ENCODE data around the gene CDC14A. TPM values are rescaled to one million over a fixed set of nuclear protein-coding genes. Genes with fewer than 3 reads are reported as not detected.

CDC14A gene
- total RNA-seq, 1 donor from 2014 or later: 0.79 TPM

DNA sequence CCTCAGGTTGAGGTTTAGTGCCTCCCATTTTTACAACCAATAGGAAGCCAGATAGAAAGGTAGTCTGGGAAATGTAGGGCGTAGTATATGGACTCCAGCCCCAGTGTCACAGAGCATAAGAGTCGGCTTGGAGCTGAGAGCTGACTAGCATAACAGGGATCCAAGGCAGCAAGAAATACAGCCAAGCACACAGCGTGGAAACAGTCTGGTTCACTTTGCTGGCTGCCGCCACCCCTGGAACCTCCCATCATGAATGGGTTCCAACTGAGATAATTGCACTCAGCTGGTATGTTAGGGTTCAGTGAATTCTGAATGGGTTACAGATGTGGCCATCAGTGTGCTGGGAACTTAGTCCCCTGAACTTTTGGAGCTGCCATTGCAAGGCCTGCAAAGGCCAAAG lies 108.9 kb downstream of the CDC14A start:
- no peak overlapping the region for H3K4me3 ChIP-seq (ENCODE audit: low read depth, low read length)
- no peaks in the 10 kb centered on the region for H3K36me3 ChIP-seq (ENCODE audit: control insufficient read depth, insufficient read depth, low read length)
- TF ChIP-seq, protein P1, sequence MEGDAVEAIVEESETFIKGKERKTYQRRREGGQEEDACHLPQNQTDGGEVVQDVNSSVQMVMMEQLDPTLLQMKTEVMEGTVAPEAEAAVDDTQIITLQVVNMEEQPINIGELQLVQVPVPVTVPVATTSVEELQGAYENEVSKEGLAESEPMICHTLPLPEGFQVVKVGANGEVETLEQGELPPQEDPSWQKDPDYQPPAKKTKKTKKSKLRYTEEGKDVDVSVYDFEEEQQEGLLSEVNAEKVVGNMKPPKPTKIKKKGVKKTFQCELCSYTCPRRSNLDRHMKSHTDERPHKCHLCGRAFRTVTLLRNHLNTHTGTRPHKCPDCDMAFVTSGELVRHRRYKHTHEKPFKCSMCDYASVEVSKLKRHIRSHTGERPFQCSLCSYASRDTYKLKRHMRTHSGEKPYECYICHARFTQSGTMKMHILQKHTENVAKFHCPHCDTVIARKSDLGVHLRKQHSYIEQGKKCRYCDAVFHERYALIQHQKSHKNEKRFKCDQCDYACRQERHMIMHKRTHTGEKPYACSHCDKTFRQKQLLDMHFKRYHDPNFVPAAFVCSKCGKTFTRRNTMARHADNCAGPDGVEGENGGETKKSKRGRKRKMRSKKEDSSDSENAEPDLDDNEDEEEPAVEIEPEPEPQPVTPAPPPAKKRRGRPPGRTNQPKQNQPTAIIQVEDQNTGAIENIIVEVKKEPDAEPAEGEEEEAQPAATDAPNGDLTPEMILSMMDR (IDR thresholded peaks at IDR 0.05; ENCODE audit: insufficient read depth, low read length, severe bottlenecking): no peak
- DNase-seq (ENCODE audit: low read depth) (no peak), FAIRE-seq (no peak)
- H3K27me3 ChIP-seq (ENCODE audit: control insufficient read depth, insufficient read depth, low read length): no peaks in the 10 kb centered on the region

DNA sequence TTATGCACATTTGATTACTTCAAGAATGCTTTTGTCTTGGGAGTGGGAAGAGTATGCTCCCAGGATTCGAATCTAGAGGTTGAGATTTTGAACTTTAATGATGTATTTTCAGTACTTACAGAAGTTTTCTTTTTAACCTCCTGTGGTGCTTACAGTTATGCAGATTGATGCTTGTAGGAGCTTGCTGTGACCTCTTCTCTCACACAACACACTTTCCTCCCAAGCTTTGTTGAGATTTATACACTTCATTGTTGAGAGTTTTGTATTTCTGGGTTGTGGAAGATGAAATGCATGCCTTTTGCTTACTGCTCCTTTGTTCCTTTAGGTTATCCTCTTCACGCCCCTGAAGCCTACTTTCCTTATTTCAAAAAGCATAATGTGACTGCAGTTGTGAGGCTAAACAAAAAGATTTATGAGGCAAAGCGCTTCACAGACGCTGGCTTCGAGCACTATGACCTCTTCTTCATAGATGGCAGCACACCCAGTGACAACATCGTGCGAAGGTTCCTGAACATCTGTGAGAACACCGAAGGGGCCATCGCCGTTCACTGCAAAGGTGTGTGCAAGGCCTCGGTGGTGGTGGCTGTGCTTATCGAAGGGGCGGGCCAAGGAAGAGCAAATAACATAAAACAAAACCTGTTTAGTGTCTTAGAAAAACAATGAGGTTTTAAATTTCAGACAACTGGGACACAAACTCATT lies 110.2 kb downstream of the CDC14A start:
- no peak for DNase-seq (ENCODE audit: low read depth)
- Histone ChIP-seq H3K4me3 (ENCODE audit: low read depth, low read length) (no peak overlapping the region), H3K27me3 (ENCODE audit: control insufficient read depth, insufficient read depth, low read length) (no peaks in the 10 kb centered on the region), H3K36me3 (ENCODE audit: control insufficient read depth, insufficient read depth, low read length) (no peaks in the 10 kb centered on the region)
- TF ChIP-seq, protein P1 (IDR thresholded peaks at IDR 0.05; ENCODE audit: insufficient read depth, low read length, severe bottlenecking): no peak
- peak; percentile 55 for FAIRE-seq

DNA sequence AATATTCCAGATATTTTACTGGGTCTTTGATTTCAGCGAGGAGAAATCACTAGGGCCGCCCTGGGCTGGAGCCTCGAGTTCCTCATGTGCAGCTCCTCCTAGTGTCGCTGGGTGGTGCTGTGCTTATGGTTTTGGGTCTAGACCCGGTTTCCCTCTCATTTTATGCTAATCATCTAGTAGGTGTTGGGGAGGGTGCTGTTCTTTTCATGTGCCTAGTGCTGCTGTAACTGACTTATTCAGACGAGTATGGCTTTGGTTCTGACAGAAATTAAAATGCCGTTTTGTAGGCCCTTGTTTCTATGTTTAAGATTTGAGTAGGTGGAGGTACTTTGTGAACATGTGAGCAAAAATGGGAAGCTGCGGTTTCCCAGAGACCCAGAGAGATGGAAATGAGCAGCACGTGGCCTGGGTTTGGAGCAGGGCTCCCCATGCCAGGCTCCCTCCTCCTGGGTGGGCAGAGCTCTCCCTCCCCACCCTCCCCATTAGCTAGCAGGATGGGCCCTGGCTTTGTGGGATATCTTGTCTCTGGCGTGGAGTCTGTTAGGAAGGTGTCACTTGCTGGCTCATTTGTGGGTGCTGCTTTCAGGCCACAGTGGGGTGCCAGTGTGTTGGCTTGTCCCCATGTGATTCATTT lies 111.6 kb downstream of the CDC14A start:
- H3K27me3 ChIP-seq (ENCODE audit: control insufficient read depth, insufficient read depth, low read length): no peaks in the 10 kb centered on the region
- TF ChIP-seq, protein P1 (IDR thresholded peaks at IDR 0.05; ENCODE audit: insufficient read depth, low read length, severe bottlenecking): peak; percentile 85
- peak; percentile 31 for DNase-seq (ENCODE audit: low read depth)
- no peak for FAIRE-seq
- no peaks in the 10 kb centered on the region for H3K36me3 ChIP-seq (ENCODE audit: control insufficient read depth, insufficient read depth, low read length)
- no peak overlapping the region for H3K4me3 ChIP-seq (ENCODE audit: low read depth, low read length)

DNA sequence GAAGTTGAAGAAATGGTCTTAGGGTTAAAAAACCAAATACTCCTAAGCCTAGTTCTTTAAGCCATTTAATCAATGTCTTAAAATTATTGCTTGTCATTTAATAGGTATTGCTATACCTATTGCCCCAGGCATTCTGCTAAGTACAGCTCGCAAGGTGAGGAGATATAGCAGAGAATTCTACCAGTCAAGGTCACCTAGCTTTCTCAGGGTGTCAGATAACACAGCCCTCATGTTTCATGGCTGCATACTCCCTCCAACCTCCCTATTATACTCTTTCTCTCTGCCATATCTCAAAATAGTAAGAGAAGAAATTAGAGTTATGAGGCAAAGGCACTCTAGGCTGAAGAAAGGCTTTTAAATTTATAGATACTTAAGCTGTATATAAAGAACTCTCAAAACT lies 117.3 kb downstream of the CDC14A start:
- TF ChIP-seq, protein P1 (IDR thresholded peaks at IDR 0.05; ENCODE audit: insufficient read depth, low read length, severe bottlenecking): no peak
- H3K27me3 ChIP-seq (ENCODE audit: control insufficient read depth, insufficient read depth, low read length): no peaks in the 10 kb centered on the region
- DNase-seq (ENCODE audit: low read depth): no peak
- no peak overlapping the region for H3K4me3 ChIP-seq (ENCODE audit: low read depth, low read length)
- no peak for FAIRE-seq
- H3K36me3 ChIP-seq (ENCODE audit: control insufficient read depth, insufficient read depth, low read length): no peaks in the 10 kb centered on the region

DNA sequence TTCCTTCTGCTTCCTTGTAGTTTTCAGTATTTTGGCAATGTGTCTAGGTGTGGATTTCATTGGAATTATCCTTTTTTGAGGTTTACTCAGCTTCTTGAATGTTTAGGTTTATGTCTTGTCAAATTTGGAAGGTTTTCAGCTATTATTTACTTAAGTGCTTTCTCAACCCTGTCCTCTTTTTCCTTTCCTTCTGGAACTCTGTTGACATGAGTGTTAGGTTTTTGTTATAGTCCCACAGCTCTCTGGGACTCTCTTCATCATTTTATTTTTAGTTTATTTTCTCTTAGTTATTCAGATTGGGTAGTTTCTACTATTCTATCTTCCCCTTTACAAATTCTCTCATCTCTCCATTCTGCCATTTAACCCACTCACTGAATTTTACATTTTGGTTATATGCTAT lies 122.5 kb downstream of the CDC14A start:
- DNase-seq (ENCODE audit: low read depth) (no peak), FAIRE-seq (no peak)
- Histone ChIP-seq H3K27me3 (ENCODE audit: control insufficient read depth, insufficient read depth, low read length) (no peaks in the 10 kb centered on the region), H3K36me3 (ENCODE audit: control insufficient read depth, insufficient read depth, low read length) (no peaks in the 10 kb centered on the region), H3K4me3 (ENCODE audit: low read depth, low read length) (no peak overlapping the region)
- TF ChIP-seq, protein P1 (IDR thresholded peaks at IDR 0.05; ENCODE audit: insufficient read depth, low read length, severe bottlenecking): no peak
